NOMO-1 treated with dmso at 0.1 percent for 144 hours (cell line): ENCODE results near the gene CLCF1.
A peak's percentile ranks its signal among the peaks of the same experiment; 100 is the strongest.
"Not testable (repeated sequence)": the region's sequence is repeated elsewhere in the genome, so short reads cannot be mapped to it uniquely, and the experiment has no call there.

Experiments used
- DNase-seq: peaks from one replicate; lab custom pipeline; 2025; ENCODE audit not compliant: unreplicated experiment; lab: John Stamatoyannopoulos, UW

Gene CLCF1

DNA sequence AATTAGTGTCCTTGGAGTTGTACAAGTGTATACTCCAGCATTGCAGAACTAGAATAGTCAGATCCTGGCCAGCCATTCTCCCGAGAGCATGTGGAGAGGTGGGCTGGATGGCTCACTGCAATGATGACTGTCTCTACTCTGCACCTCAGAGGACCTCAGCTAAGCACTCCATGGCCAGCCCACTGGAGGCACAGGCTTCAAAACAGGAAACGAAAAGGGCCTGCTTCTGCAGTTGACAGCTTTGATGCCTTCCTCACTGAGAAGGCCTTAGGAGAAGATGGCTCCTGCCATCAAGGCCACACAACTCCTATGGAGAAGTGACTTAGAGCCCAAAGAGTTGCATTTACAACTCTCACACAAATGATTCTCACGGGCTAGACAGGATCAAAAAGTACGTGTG lies 29.1 kb downstream of the CLCF1 start:
- no peak for DNase-seq

- DNase-seq = no peak
These were observed 36.1 kb downstream of the CLCF1 start for GRCh38 chr11:67337257-67337656.

DNA sequence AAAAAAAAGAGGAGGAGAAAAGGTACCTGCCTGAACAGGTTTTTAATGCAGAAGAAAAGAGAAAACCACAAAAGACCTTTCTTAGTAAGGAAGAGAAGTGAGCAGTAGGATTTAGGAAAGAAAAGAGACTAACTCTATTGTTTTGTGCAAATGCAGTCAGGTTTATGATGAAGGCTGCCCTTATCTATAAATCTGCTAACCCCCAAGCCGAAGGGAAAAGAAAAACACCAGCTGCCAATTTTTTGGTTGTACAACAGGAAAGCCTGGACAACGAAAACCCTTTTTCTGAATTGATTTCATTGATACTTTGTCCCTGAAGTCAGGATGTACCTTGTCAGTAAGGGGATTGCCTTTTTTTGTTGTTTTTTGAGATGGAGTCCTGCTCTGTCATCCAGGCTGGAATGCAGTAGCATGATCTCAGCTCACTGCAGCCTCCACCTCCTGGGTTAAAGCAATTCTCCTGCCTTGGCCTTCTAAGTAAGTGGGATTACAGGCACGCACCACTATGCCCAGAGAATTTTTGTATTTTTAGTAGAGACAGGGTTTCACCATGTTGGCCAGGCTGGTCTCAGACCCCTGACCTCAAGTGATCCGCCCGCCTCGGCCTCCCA lies 41.2 kb downstream of the CLCF1 start:
- DNase-seq = no peak

DNA sequence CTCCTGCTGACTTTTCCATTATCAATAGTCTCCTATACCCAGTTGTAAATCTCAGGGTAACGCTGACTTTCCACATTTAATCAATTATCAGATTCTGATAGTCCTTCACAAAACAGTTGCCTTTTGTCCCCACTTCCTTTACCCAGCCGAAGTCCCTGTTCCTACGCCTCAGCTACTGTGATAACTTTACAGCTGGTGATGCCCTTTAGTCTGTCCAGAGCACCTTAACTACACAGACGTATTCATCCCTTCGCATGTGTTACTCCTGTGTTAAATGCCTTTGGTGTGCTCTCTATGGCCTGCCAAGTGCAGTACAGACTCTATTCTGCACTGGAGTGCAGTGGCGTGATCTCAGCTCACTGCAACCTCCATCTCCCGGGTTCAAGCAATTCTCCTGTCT lies 49.9 kb downstream of the CLCF1 start:
- DNase-seq = no peak

GRCh38 chr11:67322049-67322448 lies 51.3 kb downstream of the CLCF1 start:
- DNase-seq = no peak

GRCh38 chr11:67321313-67321871 lies 52.0 kb downstream of the CLCF1 start:
- DNase-seq = no peak

DNA sequence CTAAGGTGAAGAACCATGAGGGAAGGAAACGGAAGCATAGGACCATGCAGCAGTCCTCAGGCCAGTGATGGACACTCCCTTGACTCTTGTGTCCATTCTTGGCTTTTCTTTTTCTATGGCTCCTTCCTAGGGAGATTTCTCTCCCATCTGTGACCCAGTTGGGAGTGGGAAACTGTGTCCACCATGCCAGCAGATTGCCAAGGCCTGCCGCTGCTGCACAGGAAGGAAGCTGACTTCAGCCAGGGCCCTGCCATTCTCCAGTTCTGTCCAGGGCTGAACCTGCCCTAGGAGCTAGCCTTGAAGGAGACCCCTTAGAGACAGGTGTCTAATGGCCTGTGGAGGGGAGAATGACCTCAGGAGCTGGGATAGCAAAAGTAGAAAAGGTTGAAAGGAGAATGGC lies 52.7 kb downstream of the CLCF1 start:
- no peak for DNase-seq

DNA sequence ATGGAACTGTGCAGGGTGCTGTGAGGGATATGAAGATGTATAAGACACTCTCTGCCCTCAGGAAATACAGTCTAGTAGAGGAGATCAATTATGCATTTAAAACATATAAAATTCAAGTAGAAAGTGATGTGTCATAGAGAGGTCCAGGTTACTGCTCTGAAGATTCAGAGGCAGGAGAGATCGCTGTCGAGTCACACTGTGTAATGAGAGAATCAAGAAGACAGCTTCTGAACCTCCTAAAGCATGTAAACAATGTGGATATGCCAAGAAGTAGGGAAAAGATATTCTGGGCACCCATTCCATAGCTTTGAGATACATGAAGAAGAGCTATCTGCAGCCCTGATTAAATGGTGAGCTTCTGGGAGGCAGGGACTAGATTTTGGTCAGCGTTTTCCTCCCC lies 53.4 kb downstream of the CLCF1 start:
- no peak for DNase-seq

GRCh38 chr11:67318876-67319275 lies 54.5 kb downstream of the CLCF1 start:
- not testable (repeated sequence) for DNase-seq

- no peak for DNase-seq
These were observed 55.4 kb downstream of the CLCF1 start for GRCh38 chr11:67317888-67318555.

DNA sequence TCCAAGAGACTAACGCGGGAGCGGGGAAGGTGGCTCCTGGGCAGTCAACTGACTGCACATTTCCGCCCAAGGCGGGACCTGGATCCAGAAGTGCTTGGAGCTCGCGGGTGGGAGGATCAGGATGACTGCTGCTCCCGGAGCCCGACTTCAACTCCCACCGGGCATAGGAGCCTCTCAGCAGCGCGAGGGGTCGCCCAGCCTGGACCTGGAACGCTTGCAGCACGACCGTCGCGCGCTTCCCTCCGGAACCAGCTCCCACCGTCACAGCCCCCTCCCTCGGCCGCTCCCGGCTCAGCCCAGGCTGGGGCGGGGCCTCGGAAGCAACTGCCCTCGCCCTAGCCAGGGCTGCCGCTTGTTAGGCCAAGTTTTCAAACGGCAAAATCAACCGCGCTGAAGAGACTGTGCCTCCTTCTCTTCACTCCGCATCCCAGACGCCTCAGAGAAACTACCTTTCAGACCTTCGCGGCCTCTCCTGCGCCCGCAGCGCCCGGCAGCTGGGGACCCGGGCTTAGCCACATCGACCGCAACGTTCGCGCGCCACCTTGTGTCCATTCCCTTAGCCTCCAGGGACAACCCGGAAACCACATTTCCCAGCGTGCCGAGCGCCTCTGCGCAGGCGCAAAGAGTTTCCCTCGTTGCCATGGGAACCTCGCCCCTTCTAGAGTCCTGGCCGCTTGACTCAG lies 56.1 kb downstream of the CLCF1 start:
- DNase-seq = peak; percentile 93

DNA sequence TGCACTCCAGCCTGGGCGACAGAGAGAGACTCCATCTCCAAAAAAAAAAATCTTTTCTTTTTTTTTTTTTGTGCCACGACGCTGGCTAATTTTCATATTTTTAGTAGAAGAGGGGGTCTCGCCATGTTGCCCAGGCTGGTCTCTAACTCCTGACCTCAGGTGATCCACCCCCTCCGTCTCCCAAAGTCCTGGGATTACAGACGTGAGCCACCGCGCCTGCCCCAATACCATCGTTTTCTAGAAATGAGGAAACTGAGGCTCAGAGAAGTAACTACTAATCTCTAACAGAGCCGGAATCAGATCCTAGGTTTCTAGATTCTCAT lies 56.6 kb downstream of the CLCF1 start:
- DNase-seq = no peak

GRCh38 chr11:67315325-67315909 lies 58.0 kb downstream of the CLCF1 start:
- DNase-seq = no peak

- DNase-seq = no peak
These were observed 59.2 kb downstream of the CLCF1 start for GRCh38 chr11:67314218-67314617.
